Renal pelvis (tissue), 4 donors: ENCODE data around the gene HNRNPAB. TPM values are rescaled to one million over a fixed set of nuclear protein-coding genes. Genes with fewer than 3 reads are reported as not detected.
"Not testable (repeated sequence)": the region's sequence is repeated elsewhere in the genome, so short reads cannot be mapped to it uniquely, and the experiment has no call there.

Source experiments
- DNase-seq: peaks from one replicate; pipeline ENCODE4 v3.0.0-alpha.2; 2013
- polyA plus RNA-seq, 3 donors: library from polyadenylated mRNA; unstranded; fragments of 120-200 nt; gene quantifications; one replicate each; pipeline ENCODE4 v1.2.1, GENCODE V29; 2013; ENCODE audit not compliant: insufficient read length in 3 of 3

HNRNPAB gene
- polyA plus RNA-seq, 3 donors, result 139 to 169 (median 148) TPM

GRCh38 chr5:178224403-178224802, 20.1 kb downstream of the HNRNPAB start:
- no peak for DNase-seq

- DNase-seq, result no peak
Observed at GRCh38 chr5:178225174-178225573, 20.8 kb downstream of the HNRNPAB start.

GRCh38 chr5:178227138-178227659, 22.9 kb downstream of the HNRNPAB start:
- DNase-seq, result no peak

- DNase-seq, result no peak
Observed at GRCh38 chr5:178227929-178228328, 23.6 kb downstream of the HNRNPAB start.

- DNase-seq, result no peak
Observed at GRCh38 chr5:178228609-178229008, 24.3 kb downstream of the HNRNPAB start.

GRCh38 chr5:178229111-178229510, 24.8 kb downstream of the HNRNPAB start:
- DNase-seq, result not testable (repeated sequence)

GRCh38 chr5:178229861-178230260, 25.5 kb downstream of the HNRNPAB start:
- DNase-seq, result no peak

GRCh38 chr5:178230879-178231538, 26.7 kb downstream of the HNRNPAB start:
- DNase-seq, result no peak

- DNase-seq, result no peak
Observed at GRCh38 chr5:178231539-178232123, 27.3 kb downstream of the HNRNPAB start.

GRCh38 chr5:178232124-178232919, 28.0 kb downstream of the HNRNPAB start, which contains the start of gene PHYKPL:
TSS of gene PHYKPL (minus strand) at chr5:178232802. CDS start at chr5:178232550, 252 bp downstream.
- DNase-seq, result peak; percentile 66

- no peak for DNase-seq
Observed at GRCh38 chr5:178232920-178233429, 28.6 kb downstream of the HNRNPAB start.

GRCh38 chr5:178234121-178234749, 29.9 kb downstream of the HNRNPAB start:
- DNase-seq, result no peak

GRCh38 chr5:178234750-178235587, 30.6 kb downstream of the HNRNPAB start:
- peak; percentile 67 for DNase-seq

GRCh38 chr5:178235588-178235974, 31.2 kb downstream of the HNRNPAB start:
- DNase-seq, result no peak

- no peak for DNase-seq
Observed at GRCh38 chr5:178236126-178236525, 31.8 kb downstream of the HNRNPAB start.

- no peak for DNase-seq
Observed at GRCh38 chr5:178236679-178237078, 32.3 kb downstream of the HNRNPAB start.

- no peak for DNase-seq
Observed at GRCh38 chr5:178237431-178238312, 33.3 kb downstream of the HNRNPAB start.

- no peak for DNase-seq
Observed at GRCh38 chr5:178238313-178238635, 33.9 kb downstream of the HNRNPAB start.

GRCh38 chr5:178238711-178239592, 34.6 kb downstream of the HNRNPAB start:
- DNase-seq, result no peak
